ENCODE measurements around the gene SAYSD1. TPM values are rescaled to one million over a fixed set of nuclear protein-coding genes. Genes with fewer than 3 reads are reported as not detected.

Gene SAYSD1
- total RNA-seq, 6 donors from 2014 or later = 9.4 to 19.9 (median 16.5) TPM

DNA sequence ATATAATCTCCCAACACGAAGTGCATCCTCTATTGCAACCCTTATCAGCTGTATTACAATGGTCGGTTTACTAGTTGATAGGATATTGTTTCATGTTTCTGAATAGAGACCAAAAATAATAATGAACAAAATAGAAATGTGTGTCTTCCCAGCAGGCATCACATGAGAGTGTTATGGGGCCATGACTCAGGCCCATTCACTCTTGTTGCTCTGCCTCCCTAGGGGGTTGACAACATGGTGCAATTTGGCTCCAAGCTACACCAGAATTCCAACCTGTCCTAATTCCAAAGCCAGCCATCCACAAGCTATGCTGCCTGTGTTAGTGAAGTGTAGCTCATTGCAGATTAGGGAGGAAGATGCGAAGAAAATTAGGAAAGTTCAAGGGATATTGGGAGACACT lies 13.1 kb upstream of the SAYSD1 start:
- no peaks in the 10 kb centered on the region for H3K9me3 ChIP-seq
- no peak for ATAC-seq (ENCODE audit: low FRiP score in 2 of 2)
- H3K4me1 ChIP-seq = no peaks in the 10 kb centered on the region
- H3K27ac ChIP-seq = no peak overlapping the region
- TF ChIP-seq POLR2AphosphoS5 (IDR thresholded peaks at IDR 0.05) (no peak), POLR2A (IDR thresholded peaks at IDR 0.05) (no peak), EP300 (IDR thresholded peaks at IDR 0.05) (no peak)
- TF ChIP-seq, protein P1, sequence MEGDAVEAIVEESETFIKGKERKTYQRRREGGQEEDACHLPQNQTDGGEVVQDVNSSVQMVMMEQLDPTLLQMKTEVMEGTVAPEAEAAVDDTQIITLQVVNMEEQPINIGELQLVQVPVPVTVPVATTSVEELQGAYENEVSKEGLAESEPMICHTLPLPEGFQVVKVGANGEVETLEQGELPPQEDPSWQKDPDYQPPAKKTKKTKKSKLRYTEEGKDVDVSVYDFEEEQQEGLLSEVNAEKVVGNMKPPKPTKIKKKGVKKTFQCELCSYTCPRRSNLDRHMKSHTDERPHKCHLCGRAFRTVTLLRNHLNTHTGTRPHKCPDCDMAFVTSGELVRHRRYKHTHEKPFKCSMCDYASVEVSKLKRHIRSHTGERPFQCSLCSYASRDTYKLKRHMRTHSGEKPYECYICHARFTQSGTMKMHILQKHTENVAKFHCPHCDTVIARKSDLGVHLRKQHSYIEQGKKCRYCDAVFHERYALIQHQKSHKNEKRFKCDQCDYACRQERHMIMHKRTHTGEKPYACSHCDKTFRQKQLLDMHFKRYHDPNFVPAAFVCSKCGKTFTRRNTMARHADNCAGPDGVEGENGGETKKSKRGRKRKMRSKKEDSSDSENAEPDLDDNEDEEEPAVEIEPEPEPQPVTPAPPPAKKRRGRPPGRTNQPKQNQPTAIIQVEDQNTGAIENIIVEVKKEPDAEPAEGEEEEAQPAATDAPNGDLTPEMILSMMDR (IDR thresholded peaks at IDR 0.05) = no peak
- WGBS, 2 donors = 55 to 58% methylated on average over 3 of the region's 3 CpGs
- no peaks in the 10 kb centered on the region for H3K27me3 ChIP-seq
- H3K36me3 ChIP-seq = no peaks in the 10 kb centered on the region
- DNase-seq = no peak
- H3K4me3 ChIP-seq = no peak overlapping the region

DNA sequence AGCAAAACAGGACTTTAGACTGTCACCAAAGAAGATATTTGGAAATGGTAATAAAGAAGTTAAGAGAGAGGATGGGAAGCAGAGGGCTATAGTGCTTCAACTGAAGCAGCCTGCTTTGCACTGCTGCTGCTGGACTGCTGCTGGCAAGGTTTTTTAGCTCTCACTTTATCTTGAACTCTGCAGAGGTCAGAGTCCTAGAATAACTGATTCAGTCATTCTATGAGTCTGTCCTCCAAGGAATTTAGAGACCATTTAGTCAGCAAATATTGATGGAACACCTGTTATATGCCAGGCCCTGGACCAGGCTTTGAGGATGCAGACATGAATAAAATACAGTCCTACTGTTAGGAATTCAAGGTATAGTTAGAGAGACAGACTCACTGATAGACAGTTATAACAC lies 9.1 kb upstream of the SAYSD1 start:
- no peak for ATAC-seq (ENCODE audit: low FRiP score in 2 of 2)

DNA sequence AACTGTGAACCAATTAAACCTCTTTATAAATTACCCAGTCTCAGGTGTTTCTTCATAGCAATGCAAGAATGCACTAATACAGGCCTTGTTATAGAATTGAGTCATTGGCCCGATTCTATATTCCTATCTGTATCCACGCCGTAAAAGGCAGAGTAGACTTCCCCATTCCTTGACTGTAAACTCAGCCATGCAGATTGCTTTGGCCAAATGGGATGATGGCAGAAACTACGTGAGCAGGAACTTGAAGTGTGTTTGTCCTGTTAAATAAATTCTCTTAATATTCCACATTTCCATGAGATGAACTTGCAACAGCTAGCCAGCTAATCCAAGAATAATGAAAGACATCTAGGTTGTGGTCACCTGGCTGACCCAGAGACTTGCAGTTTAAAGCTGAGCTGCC lies 3.9 kb upstream of the SAYSD1 start:
- 86 to 94% methylated on average over 4 of the region's 4 CpGs for WGBS, 2 donors
- ATAC-seq (ENCODE audit: low FRiP score in 2 of 2) = no peak
- Histone ChIP-seq H3K9me3 (no peaks in the 10 kb centered on the region), H3K27me3 (no peaks in the 10 kb centered on the region), H3K36me3 (no peaks in the 10 kb centered on the region), H3K4me3 (no peak overlapping the region), H3K4me1 (peaks cover 7 to 16% (median 10%) of the 10 kb centered on the region in 4 donors), H3K27ac (no peak overlapping the region)
- no peak for DNase-seq
- TF ChIP-seq EP300 (IDR thresholded peaks at IDR 0.05) (no peak), POLR2A (IDR thresholded peaks at IDR 0.05) (no peak), POLR2AphosphoS5 (IDR thresholded peaks at IDR 0.05) (no peak)
- TF ChIP-seq, protein P1 (IDR thresholded peaks at IDR 0.05) = no peak

More for the DNA sequence above, 9.1 kb upstream of the SAYSD1 start:
- no peak for DNase-seq
- Histone ChIP-seq H3K4me3 (no peak overlapping the region), H3K27ac (no peak overlapping the region), H3K4me1 (no peaks in the 10 kb centered on the region), H3K27me3 (no peaks in the 10 kb centered on the region), H3K9me3 (no peaks in the 10 kb centered on the region), H3K36me3 (no peaks in the 10 kb centered on the region)
- TF ChIP-seq, protein P1 (IDR thresholded peaks at IDR 0.05) = no peak
- TF ChIP-seq EP300 (IDR thresholded peaks at IDR 0.05) = no peak
- no peak for TF ChIP-seq POLR2A (IDR thresholded peaks at IDR 0.05)
- no peak for TF ChIP-seq POLR2AphosphoS5 (IDR thresholded peaks at IDR 0.05)

DNA sequence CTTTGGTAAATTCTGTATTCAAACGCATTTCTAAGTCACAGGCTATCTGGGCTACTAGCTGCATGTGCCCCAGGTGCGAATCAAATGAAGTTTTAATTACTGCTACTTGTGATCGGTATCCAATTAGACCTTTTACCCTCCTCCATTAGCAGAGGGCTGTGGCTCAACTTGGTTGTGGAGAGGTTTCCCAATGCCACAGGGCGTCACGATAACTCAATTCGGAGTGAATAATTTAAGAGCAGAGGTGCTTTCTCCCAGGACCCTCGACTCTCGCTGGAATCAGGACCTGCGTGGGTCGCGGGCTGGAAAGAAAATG lies 640 bp downstream of the SAYSD1 start:
- Histone ChIP-seq H3K4me1 (peaks cover 11 to 22% (median 16%) of the 10 kb centered on the region in 4 donors), H3K27ac (peak overlapping the region; percentile 92 to 97 (median 94)), H3K36me3 (peaks cover 0 to 17% (median 4%) of the 10 kb centered on the region in 4 donors), H3K4me3 (peak overlapping the region; percentile 34 to 77 (median 68)), H3K9me3 (no peaks in the 10 kb centered on the region), H3K27me3 (no peaks in the 10 kb centered on the region)
- DNase-seq (no peak), ATAC-seq (ENCODE audit: low FRiP score in 2 of 2) (peak; percentile 15 to 23)
- WGBS, 2 donors = 1 to 7% methylated on average over 2 to 10 of the region's 11 CpGs
- TF ChIP-seq POLR2AphosphoS5 (IDR thresholded peaks at IDR 0.05) (no peak), EP300 (IDR thresholded peaks at IDR 0.05) (no peak), POLR2A (IDR thresholded peaks at IDR 0.05) (no peak)
- TF ChIP-seq, protein P1 (IDR thresholded peaks at IDR 0.05) = no peak

DNA sequence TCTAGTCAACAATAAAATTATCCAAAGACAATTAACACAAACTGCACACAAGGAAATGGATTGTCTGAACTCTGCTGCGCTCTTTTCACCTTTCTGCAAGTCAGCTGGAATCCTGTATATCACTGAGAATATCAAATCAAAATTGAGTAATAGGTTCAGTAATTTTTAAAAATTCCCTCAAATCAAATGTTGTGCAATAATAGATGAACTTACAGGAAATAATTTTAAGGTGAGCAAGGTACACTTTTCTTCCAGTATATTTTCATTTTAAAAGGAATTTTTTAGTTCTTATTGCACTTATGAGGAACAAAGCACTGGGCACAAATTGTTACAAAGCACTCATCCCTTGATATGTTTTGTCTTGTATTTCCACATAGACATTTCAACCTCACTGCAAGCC lies 1.2 kb downstream of the SAYSD1 start:
- H3K27ac ChIP-seq = peak overlapping the region in 1 of 4 donors; percentile 93
- WGBS, 2 donors = 96 to 100% methylated on average over 1 of the region's 1 CpG
- no peak for ATAC-seq (ENCODE audit: low FRiP score in 2 of 2)
- H3K9me3 ChIP-seq = no peaks in the 10 kb centered on the region
- H3K4me3 ChIP-seq = peak overlapping the region in 3 of 4 donors; percentile 58 to 77 (median 77)
- peaks cover 11 to 22% (median 16%) of the 10 kb centered on the region in 4 donors for H3K4me1 ChIP-seq
- H3K27me3 ChIP-seq = no peaks in the 10 kb centered on the region
- TF ChIP-seq POLR2A (IDR thresholded peaks at IDR 0.05) (no peak), EP300 (IDR thresholded peaks at IDR 0.05) (no peak), POLR2AphosphoS5 (IDR thresholded peaks at IDR 0.05) (no peak)
- TF ChIP-seq, protein P1 (IDR thresholded peaks at IDR 0.05) = no peak
- peaks cover 0 to 22% (median 4%) of the 10 kb centered on the region in 4 donors for H3K36me3 ChIP-seq
- no peak for DNase-seq

All from upper lobe of left lung (tissue), 6 donors.